ENCODE measurements around the gene HLX. TPM values are rescaled to one million over a fixed set of nuclear protein-coding genes. Genes with fewer than 3 reads are reported as not detected.
A peak's percentile ranks its signal among the peaks of the same experiment; 100 is the strongest.

The HLX gene, protein sequence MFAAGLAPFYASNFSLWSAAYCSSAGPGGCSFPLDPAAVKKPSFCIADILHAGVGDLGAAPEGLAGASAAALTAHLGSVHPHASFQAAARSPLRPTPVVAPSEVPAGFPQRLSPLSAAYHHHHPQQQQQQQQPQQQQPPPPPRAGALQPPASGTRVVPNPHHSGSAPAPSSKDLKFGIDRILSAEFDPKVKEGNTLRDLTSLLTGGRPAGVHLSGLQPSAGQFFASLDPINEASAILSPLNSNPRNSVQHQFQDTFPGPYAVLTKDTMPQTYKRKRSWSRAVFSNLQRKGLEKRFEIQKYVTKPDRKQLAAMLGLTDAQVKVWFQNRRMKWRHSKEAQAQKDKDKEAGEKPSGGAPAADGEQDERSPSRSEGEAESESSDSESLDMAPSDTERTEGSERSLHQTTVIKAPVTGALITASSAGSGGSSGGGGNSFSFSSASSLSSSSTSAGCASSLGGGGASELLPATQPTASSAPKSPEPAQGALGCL
- total RNA-seq: 10 to 100 TPM; 10.9 to 27.4 (median 20.5) TPM

DNA sequence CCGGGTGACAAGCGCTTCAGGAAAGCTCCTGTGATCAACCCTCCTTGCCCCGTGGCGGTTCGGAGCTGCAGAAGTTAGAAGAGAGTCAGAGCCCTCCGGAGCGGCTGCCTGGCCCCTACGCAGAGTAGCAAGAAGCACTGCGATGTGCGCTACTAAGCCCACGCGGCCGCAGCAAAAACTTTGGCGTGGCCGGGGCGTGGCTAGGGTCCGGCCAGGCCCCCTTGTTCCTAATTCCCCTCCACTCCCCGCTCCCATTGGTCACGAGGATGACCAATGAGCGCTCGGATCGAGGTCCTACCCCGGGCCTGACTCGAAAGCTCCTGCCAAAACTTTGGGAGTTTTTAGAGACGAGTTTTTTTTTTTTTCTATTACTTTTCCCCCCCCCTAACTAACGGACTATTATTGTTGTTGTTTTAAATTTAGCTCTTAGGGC is at the start of gene HLX:
Gene HLX (plus strand): TSS at position 368 of the 433 bp plus-strand sequence. CDS start 415 bp downstream, outside the sequence.
- DNase-seq (peak; percentile 92 to 95), ATAC-seq (ENCODE audit: low FRiP score in 2 of 2) (peak; percentile 90 to 94)
- no peaks in the 10 kb centered on the region for H3K9me3 ChIP-seq
- H3K27me3 ChIP-seq: peaks cover 0 to 6% (median 0%) of the 10 kb centered on the region in 4 donors
- TF ChIP-seq, protein P1, sequence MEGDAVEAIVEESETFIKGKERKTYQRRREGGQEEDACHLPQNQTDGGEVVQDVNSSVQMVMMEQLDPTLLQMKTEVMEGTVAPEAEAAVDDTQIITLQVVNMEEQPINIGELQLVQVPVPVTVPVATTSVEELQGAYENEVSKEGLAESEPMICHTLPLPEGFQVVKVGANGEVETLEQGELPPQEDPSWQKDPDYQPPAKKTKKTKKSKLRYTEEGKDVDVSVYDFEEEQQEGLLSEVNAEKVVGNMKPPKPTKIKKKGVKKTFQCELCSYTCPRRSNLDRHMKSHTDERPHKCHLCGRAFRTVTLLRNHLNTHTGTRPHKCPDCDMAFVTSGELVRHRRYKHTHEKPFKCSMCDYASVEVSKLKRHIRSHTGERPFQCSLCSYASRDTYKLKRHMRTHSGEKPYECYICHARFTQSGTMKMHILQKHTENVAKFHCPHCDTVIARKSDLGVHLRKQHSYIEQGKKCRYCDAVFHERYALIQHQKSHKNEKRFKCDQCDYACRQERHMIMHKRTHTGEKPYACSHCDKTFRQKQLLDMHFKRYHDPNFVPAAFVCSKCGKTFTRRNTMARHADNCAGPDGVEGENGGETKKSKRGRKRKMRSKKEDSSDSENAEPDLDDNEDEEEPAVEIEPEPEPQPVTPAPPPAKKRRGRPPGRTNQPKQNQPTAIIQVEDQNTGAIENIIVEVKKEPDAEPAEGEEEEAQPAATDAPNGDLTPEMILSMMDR (IDR thresholded peaks at IDR 0.05): no peak
- peak; percentile 70 to 90 for TF ChIP-seq POLR2AphosphoS5 (IDR thresholded peaks at IDR 0.05)
- peak in 3 of 4 donors; percentile 58 to 79 (median 78) for TF ChIP-seq POLR2A (IDR thresholded peaks at IDR 0.05)
- H3K27ac ChIP-seq: peak within 1 kb of the TSS; percentile 93 to 99 (median 98)
- peaks cover 37 to 70% (median 47%) of the 10 kb centered on the region in 4 donors for H3K4me1 ChIP-seq
- peaks cover 2 to 19% (median 7%) of the 10 kb centered on the region in 4 donors for H3K36me3 ChIP-seq
- peak within 1 kb of the TSS; percentile 63 to 83 (median 74) for H3K4me3 ChIP-seq
- 2% methylated on average over 13 to 26 of the region's 26 CpGs for WGBS, 2 donors

DNA sequence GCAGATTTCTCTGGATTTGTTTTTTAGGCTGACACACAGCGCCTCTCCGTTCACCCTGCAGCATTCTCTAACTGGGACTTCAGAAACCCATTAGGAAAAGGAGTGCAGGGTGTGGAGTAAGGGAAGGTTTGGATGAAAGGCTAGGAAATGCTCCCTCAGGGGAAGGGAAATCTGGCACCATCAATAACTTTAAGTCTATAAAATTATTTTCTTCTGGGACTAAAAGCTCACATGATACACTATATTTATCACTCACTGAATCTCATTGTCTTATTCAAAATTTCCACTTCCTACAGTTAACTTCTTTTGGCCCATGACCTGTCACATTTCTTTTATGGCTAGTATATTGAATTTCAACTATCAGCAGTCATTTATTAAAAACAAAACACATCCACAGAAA is 45.8 kb upstream of the HLX start:
- TF ChIP-seq, protein P1 (IDR thresholded peaks at IDR 0.05): no peak
- TF ChIP-seq EP300 (IDR thresholded peaks at IDR 0.05) (no peak), POLR2A (IDR thresholded peaks at IDR 0.05) (no peak), POLR2AphosphoS5 (IDR thresholded peaks at IDR 0.05) (no peak)
- Histone ChIP-seq H3K27me3 (no peaks in the 10 kb centered on the region), H3K4me1 (peaks cover 7 to 13% (median 10%) of the 10 kb centered on the region in 4 donors), H3K4me3 (no peak overlapping the region), H3K9me3 (no peaks in the 10 kb centered on the region), H3K27ac (no peak overlapping the region), H3K36me3 (no peaks in the 10 kb centered on the region)
- ATAC-seq (ENCODE audit: low FRiP score in 2 of 2) (no peak), DNase-seq (no peak)
- WGBS, 2 donors: 89 to 97% methylated on average over 2 of the region's 2 CpGs

DNA sequence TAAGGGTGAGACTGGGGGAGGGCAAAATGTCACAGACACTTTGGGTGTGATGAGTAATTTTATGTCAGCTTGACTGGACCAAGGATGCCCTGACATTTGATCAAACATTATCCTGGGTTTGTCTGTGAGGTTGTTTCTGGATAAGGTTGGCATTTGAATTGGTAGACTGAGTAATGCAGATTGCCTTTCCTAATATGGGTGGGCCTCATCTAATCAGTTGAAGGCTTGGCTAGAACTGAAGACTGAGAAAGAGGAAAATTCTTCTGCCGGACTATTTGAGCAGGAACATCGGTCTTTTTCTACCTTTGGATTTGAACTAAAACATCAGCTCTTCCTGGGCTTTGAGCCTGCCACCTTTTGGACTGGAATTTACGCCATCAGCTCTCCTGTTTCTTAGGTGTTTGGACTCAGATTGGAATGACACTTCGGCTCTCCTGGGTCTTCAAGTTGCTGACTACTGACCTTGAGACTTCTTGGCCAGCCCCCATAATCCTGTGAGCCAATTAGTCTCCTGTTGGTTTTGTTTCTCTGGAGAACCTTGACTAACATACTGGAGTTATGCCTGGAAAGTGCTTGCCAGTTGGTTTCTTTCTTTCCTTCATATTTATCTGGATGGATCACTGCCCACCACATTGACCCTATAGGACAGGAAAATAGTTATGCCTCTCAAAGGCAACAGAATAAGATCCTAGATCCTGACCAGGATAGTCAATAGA is 44.9 kb upstream of the HLX start:
- TF ChIP-seq, protein P1 (IDR thresholded peaks at IDR 0.05): no peak
- no peak for TF ChIP-seq POLR2AphosphoS5 (IDR thresholded peaks at IDR 0.05)
- TF ChIP-seq EP300 (IDR thresholded peaks at IDR 0.05): no peak
- TF ChIP-seq POLR2A (IDR thresholded peaks at IDR 0.05): no peak
- no peaks in the 10 kb centered on the region for H3K36me3 ChIP-seq
- H3K27me3 ChIP-seq: no peaks in the 10 kb centered on the region
- 95 to 97% methylated on average over 4 of the region's 4 CpGs for WGBS, 2 donors
- no peak overlapping the region for H3K4me3 ChIP-seq
- H3K9me3 ChIP-seq: no peaks in the 10 kb centered on the region
- DNase-seq (no peak), ATAC-seq (ENCODE audit: low FRiP score in 2 of 2) (no peak)
- peaks cover 0 to 4% (median 3%) of the 10 kb centered on the region in 4 donors for H3K4me1 ChIP-seq
- H3K27ac ChIP-seq: no peak overlapping the region

DNA sequence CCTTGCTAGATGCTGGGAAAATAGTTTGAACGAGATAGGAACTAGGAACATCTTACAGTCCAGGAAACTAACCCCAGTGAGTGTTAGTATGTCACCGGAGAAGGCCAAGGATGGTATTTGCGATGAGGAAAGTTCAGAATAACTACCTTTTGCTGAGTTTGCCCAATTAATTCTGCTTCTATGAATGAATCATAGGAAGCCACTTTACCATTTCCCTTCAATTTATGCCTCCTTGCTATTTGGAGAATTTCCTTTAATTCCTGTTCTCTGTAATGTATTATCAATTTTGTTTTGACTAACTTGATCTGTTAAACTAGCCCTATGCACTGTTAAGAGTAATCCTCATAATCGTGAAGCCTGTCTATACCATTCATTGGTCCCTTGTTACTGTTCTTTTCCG is 40.7 kb upstream of the HLX start:
- Histone ChIP-seq H3K4me3 (no peak overlapping the region), H3K27ac (no peak overlapping the region), H3K36me3 (no peaks in the 10 kb centered on the region), H3K9me3 (no peaks in the 10 kb centered on the region), H3K27me3 (no peaks in the 10 kb centered on the region), H3K4me1 (no peaks in the 10 kb centered on the region)
- DNase-seq (no peak), ATAC-seq (ENCODE audit: low FRiP score in 2 of 2) (no peak)
- 88 to 91% methylated on average over 5 of the region's 5 CpGs for WGBS, 2 donors
- TF ChIP-seq POLR2A (IDR thresholded peaks at IDR 0.05) (no peak), POLR2AphosphoS5 (IDR thresholded peaks at IDR 0.05) (no peak), EP300 (IDR thresholded peaks at IDR 0.05) (no peak)
- TF ChIP-seq, protein P1 (IDR thresholded peaks at IDR 0.05): no peak

Measured in upper lobe of left lung (tissue), 6 donors.